Tibial artery (tissue), 4 donors: ENCODE measurements around the gene PFKL.

Source experiments
- DNase-seq, 2 donors: peaks; one replicate each; pipeline ENCODE4 v3.0.0-alpha.2; 2019
- H3K27ac ChIP-seq, 2 donors: fragments of 200-600 bp; sonication (generic) in 1 of 2; 1 replicate in 1 of 2; 2 replicates in 1 of 2; pipeline ENCODE4 v1.5.1; 2018 to 2019; ENCODE audit warnings: mild to moderate bottlenecking in 1 of 2
- H3K27me3 ChIP-seq, 2 donors: fragments of 200-600 bp; sonication (generic) in 1 of 2; one replicate each; pipeline versions ENCODE4 v1.5.1 to v1.6.0; 2016 to 2019
- H3K36me3 ChIP-seq, 3 donors: fragments of 200-600 bp; sonication (generic) in 2 of 3; one replicate each; pipeline ENCODE4 v1.5.1; 2016 to 2019; ENCODE audit warnings: mild to moderate bottlenecking in 2 of 3
- H3K4me1 ChIP-seq, 4 donors: fragments of 200-600 bp; sonication (generic) in 2 of 4; 1 replicate in 3 of 4; 2 replicates in 1 of 4; pipeline ENCODE4 v1.5.1; 2016 to 2019
- H3K4me3 ChIP-seq, 2 donors: fragments of 200-600 bp; sonication (generic) in 1 of 2; 1 replicate in 1 of 2; 2 replicates in 1 of 2; pipeline ENCODE4 v1.5.1; 2018 to 2019; ENCODE audit warnings: mild to moderate bottlenecking in 2 of 2
- H3K9me3 ChIP-seq, 3 donors: fragments of 200-600 bp; sonication (generic) in 1 of 3; one replicate each; pipeline ENCODE4 v1.5.1; 2016 to 2019
- CTCF ChIP-seq, 2 experiments: fragments of 200-600 bp in 1 of 2; fragments of 450-650 bp in 1 of 2; IDR thresholded peaks; one replicate each; pipeline ENCODE4 v1.5.1; 2017 to 2019; ENCODE audit warnings: antibody characterized with exemption in 2 of 2, mild to moderate bottlenecking in 1 of 2, moderate library complexity in 1 of 2
- intact Hi-C: fragments of 100-400 bp; cut with DNase I; formaldehyde crosslinking; loops from one replicate; pipeline ENCODE4 v1.15.0; 2023; ENCODE audit warnings: low total_unique reads

Gene PFKL

GRCh38 chr21:44272284-44272858 lies 27.5 kb upstream of the PFKL start:
- DNase-seq = no peak
- Histone ChIP-seq H3K27me3 (peaks cover 0 to 17% of the 10 kb centered on the region in 2 donors), H3K27ac (no peak overlapping the region), H3K9me3 (peaks cover 0 to 3% (median 0%) of the 10 kb centered on the region in 3 donors), H3K36me3 (no peaks in the 10 kb centered on the region), H3K4me3 (no peak overlapping the region), H3K4me1 (no peaks in the 10 kb centered on the region)
- TF ChIP-seq CTCF (IDR thresholded peaks at IDR 0.05) = no peak
- intact Hi-C loops = no loop called here

- peaks cover 0 to 3% (median 0%) of the 10 kb centered on the region in 3 donors for H3K9me3 ChIP-seq
- H3K36me3 ChIP-seq = no peaks in the 10 kb centered on the region
- no peaks in the 10 kb centered on the region for H3K4me1 ChIP-seq
- H3K4me3 ChIP-seq = no peak overlapping the region
- H3K27me3 ChIP-seq = peaks cover 0 to 17% of the 10 kb centered on the region in 2 donors
- H3K27ac ChIP-seq = no peak overlapping the region
- no peak for TF ChIP-seq CTCF (IDR thresholded peaks at IDR 0.05)
- DNase-seq = no peak
- intact Hi-C loops = no loop called here
Observed at GRCh38 chr21:44273046-44273445, 26.8 kb upstream of the PFKL start.

GRCh38 chr21:44275041-44275440 lies 24.8 kb upstream of the PFKL start:
- no peak for DNase-seq
- Histone ChIP-seq H3K27ac (no peak overlapping the region), H3K27me3 (peaks cover 0 to 20% of the 10 kb centered on the region in 2 donors), H3K4me3 (no peak overlapping the region), H3K9me3 (peaks cover 0 to 3% (median 0%) of the 10 kb centered on the region in 3 donors), H3K4me1 (no peaks in the 10 kb centered on the region), H3K36me3 (no peaks in the 10 kb centered on the region)
- intact Hi-C loops = no loop called here
- no peak for TF ChIP-seq CTCF (IDR thresholded peaks at IDR 0.05)

GRCh38 chr21:44279354-44280260 lies 20.2 kb upstream of the PFKL start:
- Histone ChIP-seq H3K27me3 (peaks cover 0 to 11% of the 10 kb centered on the region in 2 donors), H3K4me3 (no peak overlapping the region), H3K9me3 (peaks cover 0 to 3% (median 0%) of the 10 kb centered on the region in 3 donors), H3K36me3 (no peaks in the 10 kb centered on the region), H3K27ac (no peak overlapping the region), H3K4me1 (no peaks in the 10 kb centered on the region)
- intact Hi-C loops = no loop called here
- no peak for DNase-seq
- TF ChIP-seq CTCF (IDR thresholded peaks at IDR 0.05) = no peak

- DNase-seq = no peak
- no peaks in the 10 kb centered on the region for H3K9me3 ChIP-seq
- H3K27me3 ChIP-seq = peaks cover 0 to 33% of the 10 kb centered on the region in 2 donors
- no peak for TF ChIP-seq CTCF (IDR thresholded peaks at IDR 0.05)
- H3K4me3 ChIP-seq = no peak overlapping the region
- intact Hi-C loops = no loop called here
- H3K27ac ChIP-seq = no peak overlapping the region
- no peaks in the 10 kb centered on the region for H3K36me3 ChIP-seq
- peaks cover 0 to 11% (median 4%) of the 10 kb centered on the region in 4 donors for H3K4me1 ChIP-seq
Observed at GRCh38 chr21:44281801-44282200, 18.1 kb upstream of the PFKL start.
